ENCODE results near the gene GMEB1.

Gene GMEB1

DNA sequence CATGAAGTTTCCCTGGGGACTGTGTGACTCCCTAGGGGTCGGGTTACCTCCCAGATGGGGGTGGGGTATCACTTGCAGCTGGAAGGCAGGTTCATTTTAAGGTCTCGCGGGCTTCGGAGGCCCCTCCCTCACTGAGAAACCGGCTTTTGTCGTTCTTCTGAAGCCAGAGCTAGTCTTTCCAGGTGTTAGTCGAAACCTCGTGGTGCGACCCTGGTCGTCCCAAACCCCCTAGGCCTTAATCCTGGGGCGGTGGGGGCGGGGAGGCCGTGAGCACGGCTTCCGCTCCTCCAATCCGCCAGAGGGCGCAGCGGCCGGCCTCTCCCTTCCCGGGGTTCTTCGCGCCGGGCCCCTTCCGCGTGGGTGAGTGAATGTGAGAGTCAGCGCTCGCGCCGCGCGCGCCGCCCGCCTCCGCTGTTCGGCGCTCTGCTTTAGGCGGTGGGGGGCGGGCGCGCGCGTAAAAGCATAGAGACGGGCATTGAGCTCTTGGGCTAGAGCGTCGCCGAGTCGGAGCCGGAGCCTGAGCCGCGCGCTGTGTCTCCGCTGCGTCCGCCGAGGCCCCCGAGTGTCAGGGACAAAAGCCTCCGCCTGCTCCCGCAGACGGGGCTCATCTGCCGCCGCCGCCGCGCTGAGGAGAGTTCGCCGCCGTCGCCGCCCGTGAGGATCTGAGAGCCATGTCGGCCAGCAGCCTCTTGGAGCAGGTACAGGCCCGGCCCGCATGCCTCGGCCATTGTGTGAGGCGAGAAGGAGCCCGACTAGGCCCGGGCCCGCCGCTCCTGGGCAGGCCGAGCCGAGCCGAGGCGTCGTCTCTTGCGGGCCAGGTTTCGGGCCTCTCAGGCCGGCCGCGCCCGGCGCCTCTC is 68.1 kb downstream of the GMEB1 start, which contains the start of gene YTHDF2:
Gene YTHDF2 (plus strand): TSS at position 491 of the 857 bp plus-strand sequence. CDS start 181 bp downstream, at position 672.
- Histone ChIP-seq H3K27me3 (ENCODE audit: insufficient read depth, poor library complexity, severe bottlenecking) (no peaks in the 10 kb centered on the region), H3K4me3 (replicated peaks; ENCODE audit: insufficient read depth, low read length) (peak within 1 kb of the TSS; percentile 85), H3K27ac (replicated peaks) (peak within 1 kb of the TSS; percentile 96)
- DNase-seq (ENCODE audit: low read depth in 1 of 2, low spot score in 1 of 2) = peak; percentile 95 to 97
- TF ChIP-seq, protein P1, sequence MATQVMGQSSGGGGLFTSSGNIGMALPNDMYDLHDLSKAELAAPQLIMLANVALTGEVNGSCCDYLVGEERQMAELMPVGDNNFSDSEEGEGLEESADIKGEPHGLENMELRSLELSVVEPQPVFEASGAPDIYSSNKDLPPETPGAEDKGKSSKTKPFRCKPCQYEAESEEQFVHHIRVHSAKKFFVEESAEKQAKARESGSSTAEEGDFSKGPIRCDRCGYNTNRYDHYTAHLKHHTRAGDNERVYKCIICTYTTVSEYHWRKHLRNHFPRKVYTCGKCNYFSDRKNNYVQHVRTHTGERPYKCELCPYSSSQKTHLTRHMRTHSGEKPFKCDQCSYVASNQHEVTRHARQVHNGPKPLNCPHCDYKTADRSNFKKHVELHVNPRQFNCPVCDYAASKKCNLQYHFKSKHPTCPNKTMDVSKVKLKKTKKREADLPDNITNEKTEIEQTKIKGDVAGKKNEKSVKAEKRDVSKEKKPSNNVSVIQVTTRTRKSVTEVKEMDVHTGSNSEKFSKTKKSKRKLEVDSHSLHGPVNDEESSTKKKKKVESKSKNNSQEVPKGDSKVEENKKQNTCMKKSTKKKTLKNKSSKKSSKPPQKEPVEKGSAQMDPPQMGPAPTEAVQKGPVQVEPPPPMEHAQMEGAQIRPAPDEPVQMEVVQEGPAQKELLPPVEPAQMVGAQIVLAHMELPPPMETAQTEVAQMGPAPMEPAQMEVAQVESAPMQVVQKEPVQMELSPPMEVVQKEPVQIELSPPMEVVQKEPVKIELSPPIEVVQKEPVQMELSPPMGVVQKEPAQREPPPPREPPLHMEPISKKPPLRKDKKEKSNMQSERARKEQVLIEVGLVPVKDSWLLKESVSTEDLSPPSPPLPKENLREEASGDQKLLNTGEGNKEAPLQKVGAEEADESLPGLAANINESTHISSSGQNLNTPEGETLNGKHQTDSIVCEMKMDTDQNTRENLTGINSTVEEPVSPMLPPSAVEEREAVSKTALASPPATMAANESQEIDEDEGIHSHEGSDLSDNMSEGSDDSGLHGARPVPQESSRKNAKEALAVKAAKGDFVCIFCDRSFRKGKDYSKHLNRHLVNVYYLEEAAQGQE (IDR thresholded peaks at IDR 0.05; ENCODE audit: insufficient replicate concordance, low read depth) = peak; percentile 36
- peak; percentile 28; the same call in 1 of the 2 replicates for TF ChIP-seq GABPA (IDR thresholded peaks at IDR 0.05; ENCODE audit: low read depth)
- TF ChIP-seq POLR2AphosphoS5 (IDR thresholded peaks at IDR 0.05; ENCODE audit: low read depth) = peak; percentile 69
- peak; percentile 19; the same call in 1 of the 2 replicates for TF ChIP-seq SPI1 (IDR thresholded peaks at IDR 0.05; ENCODE audit: borderline replicate concordance, low read depth)
- TF ChIP-seq, protein P2, sequence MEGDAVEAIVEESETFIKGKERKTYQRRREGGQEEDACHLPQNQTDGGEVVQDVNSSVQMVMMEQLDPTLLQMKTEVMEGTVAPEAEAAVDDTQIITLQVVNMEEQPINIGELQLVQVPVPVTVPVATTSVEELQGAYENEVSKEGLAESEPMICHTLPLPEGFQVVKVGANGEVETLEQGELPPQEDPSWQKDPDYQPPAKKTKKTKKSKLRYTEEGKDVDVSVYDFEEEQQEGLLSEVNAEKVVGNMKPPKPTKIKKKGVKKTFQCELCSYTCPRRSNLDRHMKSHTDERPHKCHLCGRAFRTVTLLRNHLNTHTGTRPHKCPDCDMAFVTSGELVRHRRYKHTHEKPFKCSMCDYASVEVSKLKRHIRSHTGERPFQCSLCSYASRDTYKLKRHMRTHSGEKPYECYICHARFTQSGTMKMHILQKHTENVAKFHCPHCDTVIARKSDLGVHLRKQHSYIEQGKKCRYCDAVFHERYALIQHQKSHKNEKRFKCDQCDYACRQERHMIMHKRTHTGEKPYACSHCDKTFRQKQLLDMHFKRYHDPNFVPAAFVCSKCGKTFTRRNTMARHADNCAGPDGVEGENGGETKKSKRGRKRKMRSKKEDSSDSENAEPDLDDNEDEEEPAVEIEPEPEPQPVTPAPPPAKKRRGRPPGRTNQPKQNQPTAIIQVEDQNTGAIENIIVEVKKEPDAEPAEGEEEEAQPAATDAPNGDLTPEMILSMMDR (IDR thresholded peaks at IDR 0.05; ENCODE audit: insufficient read depth, low read length) = peak; percentile 56

DNA sequence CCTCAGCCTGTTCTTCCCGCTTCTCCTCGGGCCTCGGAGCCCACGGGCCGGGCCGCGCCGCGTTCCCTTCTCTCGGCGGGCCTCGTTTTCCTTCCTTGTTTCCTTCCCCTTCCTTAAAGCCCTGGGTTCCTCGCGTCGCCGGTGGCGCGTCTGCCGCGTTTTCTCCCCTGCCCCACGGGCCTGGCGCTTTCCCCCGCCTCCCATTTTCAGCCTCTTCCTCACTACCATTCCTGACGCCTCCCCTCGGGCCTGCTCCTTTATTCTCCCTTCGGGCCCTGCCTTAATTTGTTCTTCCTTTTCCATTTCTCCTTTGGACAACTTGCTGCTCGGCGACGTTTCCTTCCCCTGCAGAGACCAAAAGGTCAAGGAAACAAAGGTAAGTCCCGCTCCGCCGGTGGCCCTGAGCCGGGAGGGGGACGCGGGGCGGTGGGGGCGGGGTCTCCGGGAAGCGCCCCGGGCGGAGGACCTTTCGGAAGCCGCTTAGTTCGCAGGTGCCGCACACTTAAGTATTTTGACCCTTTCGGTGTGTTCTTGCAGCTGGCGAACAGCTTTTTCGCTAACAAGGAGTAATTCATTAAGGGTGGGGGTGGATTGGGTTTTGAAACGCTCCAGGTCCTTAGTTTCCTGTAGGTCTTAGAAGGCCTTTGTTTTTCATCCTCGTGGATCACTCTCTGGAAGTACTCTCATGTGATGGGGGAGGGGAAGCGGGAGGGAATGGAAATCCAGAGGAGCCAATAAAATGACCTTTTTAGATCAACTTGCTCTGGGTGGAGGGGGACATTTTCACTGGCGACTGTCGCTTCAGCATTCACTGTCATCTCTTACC is 68.9 kb downstream of the GMEB1 start:
- peak overlapping the region; percentile 85 for H3K4me3 ChIP-seq (replicated peaks; ENCODE audit: insufficient read depth, low read length)
- TF ChIP-seq GABPA (IDR thresholded peaks at IDR 0.05; ENCODE audit: low read depth) (no peak), SPI1 (IDR thresholded peaks at IDR 0.05; ENCODE audit: borderline replicate concordance, low read depth) (no peak), POLR2AphosphoS5 (IDR thresholded peaks at IDR 0.05; ENCODE audit: low read depth) (no peak; the same call in 1 of the 2 replicates)
- TF ChIP-seq, protein P1 (IDR thresholded peaks at IDR 0.05; ENCODE audit: insufficient replicate concordance, low read depth) = no peak
- TF ChIP-seq, protein P2 (IDR thresholded peaks at IDR 0.05; ENCODE audit: insufficient read depth, low read length) = no peak
- no peaks in the 10 kb centered on the region for H3K27me3 ChIP-seq (ENCODE audit: insufficient read depth, poor library complexity, severe bottlenecking)
- DNase-seq (ENCODE audit: low read depth in 1 of 2, low spot score in 1 of 2) = peak in 1 of 2 experiments; percentile 37
- H3K27ac ChIP-seq (replicated peaks) = peak overlapping the region; percentile 96

DNA sequence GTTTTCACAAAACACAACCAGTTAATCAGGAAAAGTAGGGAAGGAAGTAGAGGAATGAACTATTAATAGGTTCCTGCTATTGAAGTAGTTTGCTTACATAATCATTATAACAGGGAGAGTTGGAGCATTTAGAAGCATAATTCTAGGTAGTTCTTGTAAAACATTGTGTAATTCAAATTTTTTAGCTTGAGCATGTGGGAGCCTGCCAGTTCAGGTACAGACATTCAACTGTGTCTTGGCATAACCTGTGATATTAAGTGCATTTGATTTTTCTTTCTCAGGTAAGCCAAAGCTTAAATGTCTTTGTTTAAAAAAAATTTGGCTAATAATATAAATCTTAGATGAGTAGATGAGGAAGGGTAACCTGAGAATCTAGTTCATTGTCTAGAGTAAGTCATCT is 71.5 kb downstream of the GMEB1 start:
- no peak overlapping the region for H3K4me3 ChIP-seq (replicated peaks; ENCODE audit: insufficient read depth, low read length)
- no peak overlapping the region for H3K27ac ChIP-seq (replicated peaks)
- TF ChIP-seq SPI1 (IDR thresholded peaks at IDR 0.05; ENCODE audit: borderline replicate concordance, low read depth) = no peak
- no peak for TF ChIP-seq GABPA (IDR thresholded peaks at IDR 0.05; ENCODE audit: low read depth)
- TF ChIP-seq, protein P1 (IDR thresholded peaks at IDR 0.05; ENCODE audit: insufficient replicate concordance, low read depth) = no peak
- TF ChIP-seq, protein P2 (IDR thresholded peaks at IDR 0.05; ENCODE audit: insufficient read depth, low read length) = no peak
- TF ChIP-seq POLR2AphosphoS5 (IDR thresholded peaks at IDR 0.05; ENCODE audit: low read depth) = no peak
- DNase-seq (ENCODE audit: low read depth in 1 of 2, low spot score in 1 of 2) = no peak
- no peaks in the 10 kb centered on the region for H3K27me3 ChIP-seq (ENCODE audit: insufficient read depth, poor library complexity, severe bottlenecking)

Data from HL-60 (cell line).